GM12801 (cell line): ENCODE measurements around the gene MAP4K4.

Source experiments
- CTCF ChIP-seq: IDR thresholded peaks from one replicate; pipeline ENCODE4 v1.5.1; 2011; ENCODE audit warnings: control low read depth; ENCODE audit not compliant: insufficient read length; ENCODE audit errors: extremely low read depth

Gene MAP4K4

GRCh38 chr2:101864426-101864825 is 166.9 kb downstream of the MAP4K4 start:
- TF ChIP-seq CTCF: no peak

- TF ChIP-seq CTCF: no peak
These were observed 171.0 kb downstream of the MAP4K4 start for GRCh38 chr2:101868525-101868924.

GRCh38 chr2:101869527-101869926 is 172.0 kb downstream of the MAP4K4 start:
- no peak for TF ChIP-seq CTCF

GRCh38 chr2:101870444-101870843 is 172.9 kb downstream of the MAP4K4 start:
- TF ChIP-seq CTCF: no peak

GRCh38 chr2:101871480-101871879 is 174.0 kb downstream of the MAP4K4 start:
- no peak for TF ChIP-seq CTCF

GRCh38 chr2:101872480-101872879 is 175.0 kb downstream of the MAP4K4 start:
- TF ChIP-seq CTCF: no peak

- TF ChIP-seq CTCF: no peak
These were observed 176.0 kb downstream of the MAP4K4 start for GRCh38 chr2:101873543-101873942.

- TF ChIP-seq CTCF: no peak
These were observed 176.6 kb downstream of the MAP4K4 start for GRCh38 chr2:101874069-101874468.
